ENCODE results near the gene APBB2. TPM values are rescaled to one million over a fixed set of nuclear protein-coding genes. Genes with fewer than 3 reads are reported as not detected.

The APBB2 gene
- total RNA-seq, 1 experiment from 2014 or later: 32.9 TPM

DNA sequence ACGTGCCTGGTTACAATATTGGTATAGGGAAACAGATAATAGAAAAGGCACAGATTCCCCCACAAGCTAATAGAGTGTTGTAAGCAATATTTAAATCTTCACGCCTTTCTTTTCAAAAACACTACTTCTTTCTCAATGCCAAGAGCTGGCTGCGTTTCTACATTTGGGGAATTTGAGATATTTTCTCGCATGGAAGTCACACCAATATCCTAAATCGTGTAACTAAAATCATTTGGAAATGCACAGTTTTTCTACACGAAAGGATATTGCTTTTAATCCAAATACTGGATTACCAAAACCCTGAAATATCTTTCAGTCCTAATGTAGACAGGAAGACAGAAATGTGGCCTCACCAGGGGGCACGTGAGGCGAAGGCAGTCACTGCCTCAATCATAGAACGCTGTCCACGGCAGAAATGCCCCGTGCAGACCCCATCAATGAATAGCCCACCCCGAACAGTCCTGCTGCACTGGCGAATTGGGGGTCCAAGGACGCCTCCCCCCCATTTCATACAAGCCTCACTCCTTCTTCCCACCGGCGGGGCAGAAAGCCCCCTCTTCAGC, 358.0 kb downstream of the APBB2 start:
- no peak for DNase-seq (ENCODE audit: low read depth)

DNA sequence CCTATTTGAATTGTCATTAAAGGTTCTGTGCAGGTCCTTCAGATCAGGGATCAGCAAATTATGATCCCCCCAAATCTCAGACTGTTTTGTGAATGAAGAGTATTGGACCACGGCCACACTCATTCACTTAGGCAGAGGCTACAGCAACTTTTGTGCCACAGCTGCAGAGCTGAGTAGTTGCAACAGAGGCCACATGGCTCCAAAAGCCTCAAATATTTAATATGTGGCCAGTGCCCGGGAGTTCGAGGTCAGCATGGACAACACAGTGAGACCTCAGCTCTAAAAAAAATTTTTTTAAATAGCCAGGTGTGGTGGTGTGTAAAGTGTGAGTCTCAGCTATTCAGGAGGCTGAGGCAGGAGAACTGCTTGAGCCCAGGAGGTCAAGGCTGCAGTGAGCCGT, 363.8 kb downstream of the APBB2 start:
- DNase-seq (ENCODE audit: low read depth): no peak

DNA sequence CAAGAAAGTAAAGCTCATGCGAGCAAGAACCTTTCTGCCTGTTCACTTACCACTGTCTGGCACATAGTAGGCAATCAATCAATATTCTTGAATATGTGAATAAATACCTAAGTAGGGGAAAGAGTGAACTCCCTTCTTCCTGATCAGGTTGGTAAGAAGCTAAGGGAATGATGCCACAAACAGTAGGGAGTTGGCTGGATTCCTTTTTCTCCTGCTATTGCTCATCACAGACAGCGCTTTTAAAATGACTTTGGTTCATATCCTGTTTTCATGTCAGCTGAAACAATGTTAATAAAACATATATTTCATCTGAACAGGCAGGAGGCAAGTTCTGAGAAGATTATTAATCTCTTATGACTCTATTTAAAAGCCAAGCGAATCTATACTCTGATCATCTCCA, 365.4 kb downstream of the APBB2 start:
- DNase-seq (ENCODE audit: low read depth): no peak

DNA sequence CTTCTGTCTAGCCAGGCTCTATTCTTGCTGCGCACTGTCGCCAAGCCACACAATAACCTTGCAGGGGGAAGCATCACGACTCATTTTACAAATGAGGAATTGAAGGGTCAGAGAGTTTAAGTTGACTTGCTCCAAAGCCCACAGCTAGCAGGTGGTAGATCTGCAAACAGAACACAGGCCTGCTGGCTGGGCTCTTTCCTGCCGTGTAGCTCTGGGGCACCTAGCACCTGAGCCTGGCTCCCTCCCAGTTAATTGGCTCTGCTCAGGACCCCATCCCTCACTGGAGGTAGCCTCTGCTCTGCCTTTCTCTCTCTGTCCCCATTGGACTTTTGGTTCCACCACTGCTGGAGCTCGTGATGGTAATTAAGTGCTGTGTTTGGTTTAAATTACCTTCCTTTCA, 366.1 kb downstream of the APBB2 start:
- DNase-seq (ENCODE audit: low read depth): no peak

DNA sequence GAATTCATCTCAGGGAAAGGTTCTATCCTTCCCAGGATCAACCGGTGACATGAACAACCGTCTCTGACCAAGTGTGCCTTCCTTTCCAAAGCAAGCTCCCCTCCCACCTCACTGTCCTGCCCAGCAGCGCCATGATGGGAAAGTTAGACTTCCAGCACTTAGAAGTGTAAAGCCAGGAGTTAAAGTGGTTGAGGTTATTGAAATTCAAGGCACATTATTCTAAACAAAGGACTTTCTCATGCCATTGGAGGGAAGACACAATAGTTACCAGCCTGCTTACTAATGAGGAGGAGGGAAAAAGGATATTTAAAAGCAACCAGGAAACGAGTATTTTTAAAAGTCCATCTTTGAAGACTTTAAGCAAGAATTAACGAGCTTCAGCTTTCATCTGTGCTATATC, 367.8 kb downstream of the APBB2 start:
- no peak for DNase-seq (ENCODE audit: low read depth)

DNA sequence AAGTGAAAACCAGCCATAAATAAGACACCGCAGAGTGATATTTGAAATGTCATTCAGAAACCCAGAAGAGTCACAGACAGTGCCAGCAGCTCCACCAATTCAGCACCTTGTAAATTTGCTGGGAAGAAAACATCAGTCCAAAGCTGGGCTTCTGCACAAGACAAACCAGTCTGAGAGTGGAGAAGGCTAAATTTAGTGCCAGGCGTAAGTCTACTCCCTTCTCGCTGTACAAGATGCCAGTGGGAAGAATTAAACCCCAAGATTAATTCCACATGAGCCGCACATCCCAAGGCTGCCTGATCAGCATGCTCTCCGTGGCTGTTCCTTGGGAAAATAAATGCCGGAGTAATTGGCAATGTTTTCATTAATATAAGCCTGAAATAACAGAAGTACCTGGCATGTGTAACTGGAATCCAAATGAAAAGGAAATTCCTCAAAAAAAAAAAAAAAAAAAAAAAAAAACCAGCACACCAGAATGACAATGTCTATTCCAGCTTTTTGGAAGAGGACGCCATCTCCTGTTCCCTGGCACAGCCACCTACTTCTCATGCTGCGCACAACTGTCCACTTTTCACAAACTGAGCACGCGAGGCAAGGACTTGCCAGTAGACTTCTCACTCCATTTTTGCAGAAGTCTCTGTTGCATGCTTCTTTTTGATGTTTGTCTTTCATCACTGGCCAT, 369.0 kb downstream of the APBB2 start:
- no peak for DNase-seq (ENCODE audit: low read depth)

DNA sequence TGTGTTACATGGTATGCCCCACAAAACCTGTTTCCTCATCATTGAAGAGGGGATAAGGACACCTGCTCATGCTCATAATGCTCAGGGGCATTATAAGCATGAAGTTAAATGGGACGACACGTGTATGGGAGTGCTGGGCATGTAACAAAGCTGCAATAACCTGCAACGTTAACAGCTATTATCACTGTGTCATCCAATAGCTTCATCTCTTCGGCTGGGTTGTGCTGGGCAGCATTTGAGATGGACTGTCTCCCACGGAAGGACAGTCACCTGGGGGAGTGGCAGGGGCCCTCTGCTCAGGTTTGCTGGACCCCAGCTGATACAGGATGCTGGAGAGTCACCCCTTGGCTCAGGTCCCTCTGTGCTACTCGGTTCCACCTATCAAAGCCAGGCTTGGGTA, 370.1 kb downstream of the APBB2 start:
- no peak for DNase-seq (ENCODE audit: low read depth)

DNA sequence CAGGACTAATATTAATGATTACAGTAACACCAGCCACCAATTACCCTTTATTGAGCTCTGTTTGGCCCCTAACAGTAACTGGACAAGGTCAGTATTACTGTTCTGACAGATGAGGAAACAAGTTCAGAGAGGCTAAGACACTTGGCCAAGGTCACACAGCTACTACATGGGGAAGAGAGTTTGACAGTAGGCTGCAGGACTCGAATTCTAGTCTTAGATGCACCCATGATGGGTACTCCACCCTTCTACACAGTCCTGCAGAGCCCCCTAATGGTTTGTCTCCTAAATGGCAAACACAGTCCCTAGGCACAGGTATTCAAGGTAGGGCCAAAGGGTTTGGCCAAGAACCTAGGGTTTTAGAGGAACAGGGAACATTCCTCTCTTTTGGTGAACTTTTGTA, 370.6 kb downstream of the APBB2 start:
- peak; percentile 15 for DNase-seq (ENCODE audit: low read depth)

DNA sequence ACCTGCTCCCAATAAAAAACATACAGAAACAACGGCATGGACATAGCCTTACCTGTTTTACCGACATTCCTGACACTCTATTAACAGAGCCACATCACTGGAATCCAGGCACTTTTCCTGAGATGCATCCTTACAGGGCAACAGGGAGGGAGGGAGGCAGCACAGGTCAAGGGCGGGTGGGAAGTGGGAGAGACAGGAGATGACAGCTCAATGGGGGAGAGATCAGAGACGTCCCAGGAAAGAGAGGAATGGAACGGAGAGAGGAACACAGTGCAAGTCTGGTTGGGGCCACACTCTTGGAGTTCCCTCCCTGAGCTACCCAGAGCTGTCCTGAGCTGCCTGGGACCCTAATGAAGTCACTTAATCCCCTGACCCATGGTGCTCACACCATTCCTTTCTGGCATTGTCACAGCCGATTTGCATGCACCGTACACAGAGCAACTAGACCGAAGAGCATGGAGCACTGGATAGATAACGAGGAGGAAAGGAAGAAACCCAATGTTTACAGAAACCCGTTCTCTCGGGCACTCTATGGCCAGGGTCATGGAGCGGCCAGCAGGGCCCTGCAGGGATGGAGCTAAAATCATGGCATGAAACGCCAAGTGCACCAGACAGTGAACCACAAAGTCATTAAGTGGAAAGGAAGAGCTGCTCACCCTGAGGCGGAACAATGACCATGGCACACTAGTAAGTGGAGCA, 371.5 kb downstream of the APBB2 start:
- DNase-seq (ENCODE audit: low read depth): peak; percentile 18

DNA sequence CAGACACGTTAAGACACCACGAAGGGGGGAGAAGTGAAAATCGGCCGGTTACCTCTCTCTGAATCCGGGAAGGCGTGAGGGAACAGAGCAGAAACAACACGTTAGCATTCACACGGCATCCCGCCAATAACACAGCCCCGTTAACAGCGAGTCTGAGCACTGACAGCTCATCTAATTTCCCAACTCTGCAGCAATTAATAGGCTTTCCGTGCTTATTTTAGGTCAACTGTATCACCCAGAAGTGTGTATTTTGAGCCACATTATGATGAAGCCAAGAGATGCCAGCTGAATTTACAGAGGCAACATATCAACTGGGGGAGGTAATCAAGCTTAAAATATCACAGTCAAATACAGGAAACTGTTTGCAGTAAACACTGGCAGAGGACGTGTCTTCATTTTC, 372.0 kb downstream of the APBB2 start:
- no peak for DNase-seq (ENCODE audit: low read depth)

DNA sequence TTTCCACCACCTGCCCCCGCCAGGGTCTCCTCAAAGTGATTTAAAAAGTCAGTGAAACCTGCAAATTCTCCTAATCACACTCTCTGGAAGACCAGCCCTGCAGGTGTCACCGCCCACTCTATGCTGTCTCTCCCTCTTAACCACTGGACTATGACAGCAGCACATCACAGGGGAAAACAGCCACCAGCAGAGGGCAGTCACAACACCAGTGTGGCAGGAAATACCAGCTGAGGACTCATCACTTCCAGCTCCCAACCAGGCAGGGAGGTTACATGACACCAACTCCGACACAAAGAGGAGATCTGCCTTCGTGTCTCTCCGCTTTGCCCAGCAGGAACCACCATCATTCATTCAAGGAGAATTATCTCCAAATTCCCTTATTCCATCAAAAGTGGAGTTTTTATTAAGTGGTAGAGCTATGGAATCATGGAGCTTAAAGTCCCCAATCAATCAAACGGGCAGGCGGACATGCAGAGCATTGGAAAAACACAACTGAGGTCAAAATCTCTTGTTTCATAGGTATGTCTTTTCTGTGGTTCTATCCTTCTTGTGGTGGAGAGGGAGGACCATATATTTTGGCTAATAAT, 373.3 kb downstream of the APBB2 start:
- peak; percentile 90 for DNase-seq (ENCODE audit: low read depth)

DNA sequence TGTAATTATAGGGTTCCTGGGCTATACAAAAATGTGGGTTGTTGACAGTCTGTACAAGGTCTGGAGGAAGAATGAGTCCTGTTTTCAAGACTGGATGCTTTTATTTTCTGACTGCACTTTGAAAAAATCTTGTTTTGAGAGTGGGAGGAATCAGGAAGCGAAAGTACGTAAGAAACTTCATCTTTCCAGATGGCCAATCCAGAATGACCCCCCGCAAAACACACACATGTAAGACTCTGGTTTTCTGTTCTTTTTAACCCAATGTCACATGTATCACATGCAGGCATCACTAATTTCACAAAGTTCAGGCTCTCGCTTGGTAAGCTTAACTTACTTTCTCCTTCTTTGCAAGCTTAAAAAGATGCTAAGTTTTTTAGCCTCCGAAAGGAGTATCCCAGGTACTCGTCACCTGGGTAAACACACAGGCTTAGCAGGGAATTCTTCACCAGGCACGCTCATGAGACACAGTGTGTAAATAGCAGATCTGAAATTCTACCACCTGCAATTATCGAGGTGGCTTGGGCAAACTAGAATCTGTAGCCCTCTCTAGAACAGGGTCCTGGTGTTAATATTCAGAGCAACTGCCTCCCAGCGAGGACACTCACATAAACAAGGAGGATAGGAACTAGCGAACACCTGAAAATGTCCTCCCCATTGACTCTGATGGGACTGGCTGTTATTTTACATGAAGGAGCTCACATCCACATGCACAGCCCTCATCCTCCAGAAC, 373.9 kb downstream of the APBB2 start:
- no peak for DNase-seq (ENCODE audit: low read depth)

DNA sequence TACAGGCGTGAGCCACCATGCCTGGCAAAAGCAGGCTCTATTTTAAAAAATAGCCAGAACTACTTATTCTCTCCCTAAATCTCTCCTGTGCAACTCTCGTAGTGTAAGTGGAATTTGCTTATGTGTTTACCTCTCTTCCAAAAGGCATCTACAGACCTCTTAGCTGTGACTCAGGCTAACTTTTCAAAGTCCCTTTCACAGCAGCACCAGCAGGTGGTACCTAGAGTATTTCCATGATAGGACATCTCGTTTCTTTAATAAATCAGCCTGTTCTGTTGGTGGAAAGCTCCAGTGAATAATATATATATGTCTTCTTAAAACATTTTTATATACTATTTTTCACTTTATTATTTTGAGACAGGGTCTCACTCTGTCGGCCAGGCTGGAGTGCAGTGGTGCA, 375.6 kb downstream of the APBB2 start:
- DNase-seq (ENCODE audit: low read depth): no peak

DNA sequence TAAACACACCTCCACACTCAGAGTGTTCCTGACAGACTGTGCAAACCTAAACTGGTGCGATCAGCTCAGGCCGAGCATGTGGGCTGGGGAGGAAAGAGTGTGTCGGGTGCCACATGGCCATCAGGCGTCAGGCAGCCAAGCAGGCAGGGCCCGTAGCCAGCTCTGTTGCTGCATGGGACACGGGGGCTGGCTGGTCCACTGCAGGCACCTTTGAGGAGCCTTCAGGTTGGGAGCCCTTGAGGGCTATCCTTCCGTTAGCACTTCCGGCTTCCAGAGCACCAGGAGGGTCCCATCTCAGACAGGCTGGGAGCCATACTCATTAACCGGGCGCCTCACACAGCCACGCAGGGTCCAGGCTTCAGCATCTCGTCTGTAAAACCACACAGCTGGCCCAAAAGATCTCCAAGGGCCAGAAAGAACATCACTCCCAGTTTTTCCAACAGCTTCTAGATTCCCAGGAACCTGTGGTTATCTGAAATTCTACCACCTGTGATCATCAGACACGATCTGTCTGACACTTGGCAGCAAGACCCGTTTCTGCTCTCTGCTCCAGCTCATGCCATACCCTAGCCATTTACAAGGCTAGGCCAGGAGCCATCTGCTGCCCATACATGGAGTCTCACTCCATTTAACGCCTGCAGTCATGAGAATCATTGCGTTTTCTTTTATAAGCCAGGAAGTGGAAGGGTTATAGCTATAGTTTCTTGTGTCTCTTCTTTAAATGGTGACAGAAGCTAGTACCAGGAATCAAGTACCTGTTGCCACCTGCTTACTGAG, 377.1 kb downstream of the APBB2 start:
- DNase-seq (ENCODE audit: low read depth): no peak

DNA sequence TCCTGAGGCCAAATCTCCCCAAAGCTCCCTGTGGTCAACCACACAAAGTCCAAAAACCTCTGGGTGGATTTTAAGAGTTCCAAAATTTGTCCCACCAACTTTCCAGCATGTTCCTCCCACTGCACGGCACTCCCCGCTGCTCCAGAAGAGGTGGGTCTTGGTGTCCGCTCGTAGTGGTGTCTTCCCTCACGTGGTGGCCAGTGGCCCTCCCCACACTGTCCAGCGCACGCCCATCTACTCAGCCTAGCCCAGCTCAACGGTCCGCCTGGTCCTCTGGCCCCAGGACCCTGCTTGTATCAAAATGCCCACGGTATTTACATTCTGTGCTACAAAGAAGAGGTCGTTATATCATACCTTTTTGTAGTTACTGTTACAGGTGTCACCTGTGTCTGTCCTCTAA, 381.1 kb downstream of the APBB2 start:
- DNase-seq (ENCODE audit: low read depth): no peak

DNA sequence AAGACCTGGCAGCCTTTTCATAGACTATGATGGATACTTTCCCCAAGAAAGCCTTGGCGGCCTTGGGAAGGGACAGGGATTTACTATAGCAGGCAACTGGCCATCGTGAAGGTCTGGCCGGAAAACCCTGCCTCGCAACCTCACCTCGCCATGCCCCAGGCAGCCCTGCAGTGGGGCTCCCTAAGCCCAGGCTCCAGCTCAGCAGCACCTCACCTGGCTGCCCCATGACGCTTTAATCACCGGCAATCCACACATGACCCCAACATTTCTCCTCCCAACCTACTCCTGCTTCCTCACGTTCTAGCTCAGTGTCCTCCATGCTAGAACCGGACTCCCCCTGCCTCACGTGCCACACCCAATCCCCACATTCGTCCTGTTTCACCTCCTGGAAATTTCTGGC, 382.2 kb downstream of the APBB2 start:
- DNase-seq (ENCODE audit: low read depth): no peak

DNA sequence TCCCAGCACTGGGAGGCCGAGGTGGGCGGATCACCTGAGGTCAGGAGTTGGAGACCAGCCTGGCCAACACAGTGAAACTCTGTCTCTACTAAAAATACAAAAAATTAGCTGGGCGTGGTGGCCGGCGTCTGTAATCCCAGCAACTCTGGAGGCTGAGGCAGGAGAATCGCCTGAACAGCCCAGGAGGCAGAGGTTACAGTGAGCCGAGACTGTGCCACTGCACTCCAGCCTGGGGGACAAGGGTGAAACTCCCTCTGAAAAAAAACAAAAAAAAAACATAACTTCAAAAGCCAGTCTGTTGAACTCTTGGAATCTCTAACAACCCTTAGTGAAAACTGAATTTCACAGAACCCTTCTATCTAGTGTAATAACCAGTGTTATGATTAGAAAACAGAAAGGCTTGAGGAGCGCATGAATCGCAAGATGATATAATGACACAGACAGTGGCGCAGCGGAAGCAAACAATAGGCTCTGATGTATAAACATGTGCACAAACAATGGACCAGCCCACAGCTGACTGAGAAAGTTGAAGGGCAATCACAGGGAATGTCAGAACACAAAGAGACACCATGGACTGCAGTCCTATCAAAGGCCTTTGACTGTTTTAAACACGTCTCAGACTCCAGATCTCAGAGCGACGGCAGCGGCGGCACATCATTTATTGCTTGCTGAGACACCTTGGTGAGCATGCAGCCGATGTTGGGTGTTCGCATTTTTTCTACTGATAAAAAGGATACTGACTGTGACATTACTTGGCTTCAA, 383.0 kb downstream of the APBB2 start:
- DNase-seq (ENCODE audit: low read depth): no peak

DNA sequence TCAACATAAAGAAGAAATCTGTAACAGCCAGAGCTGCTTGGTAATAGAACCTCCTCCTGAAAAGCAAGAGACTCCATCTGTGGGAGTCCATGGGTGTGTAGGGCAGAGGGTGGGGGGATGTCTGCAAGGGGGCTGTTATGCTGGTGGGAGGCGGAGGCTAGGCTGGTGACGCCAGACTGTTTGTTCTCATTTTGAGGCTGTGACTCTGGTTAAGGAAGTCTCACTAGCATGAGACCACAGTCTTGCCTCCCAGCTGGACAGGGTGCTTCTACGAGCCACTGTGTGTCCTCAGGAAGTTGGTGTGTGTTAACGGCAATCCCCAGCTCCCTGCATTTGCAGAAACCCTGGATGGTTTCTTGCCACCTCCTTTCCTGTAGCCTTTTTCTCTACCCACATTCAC, 384.8 kb downstream of the APBB2 start:
- no peak for DNase-seq (ENCODE audit: low read depth)

DNA sequence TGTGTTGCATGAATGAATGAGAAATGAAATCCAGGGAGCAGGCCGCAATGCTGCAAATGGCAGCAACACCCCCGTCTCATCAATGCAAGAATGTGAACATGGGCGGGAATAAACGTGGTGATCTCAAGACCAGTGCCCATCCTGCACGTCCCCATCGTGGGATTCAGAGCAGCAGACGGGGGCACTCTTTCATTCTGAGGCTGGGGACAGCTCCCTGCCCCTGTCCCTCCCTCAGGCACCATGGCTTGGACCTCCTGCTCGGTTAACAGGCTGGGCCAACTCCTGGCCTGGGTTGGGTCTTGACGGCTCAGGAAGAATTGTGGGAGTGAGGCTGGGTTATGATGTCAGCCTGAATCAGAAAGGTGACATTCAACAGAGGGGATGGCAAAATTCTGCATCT, 385.7 kb downstream of the APBB2 start:
- no peak for DNase-seq (ENCODE audit: low read depth)

DNA sequence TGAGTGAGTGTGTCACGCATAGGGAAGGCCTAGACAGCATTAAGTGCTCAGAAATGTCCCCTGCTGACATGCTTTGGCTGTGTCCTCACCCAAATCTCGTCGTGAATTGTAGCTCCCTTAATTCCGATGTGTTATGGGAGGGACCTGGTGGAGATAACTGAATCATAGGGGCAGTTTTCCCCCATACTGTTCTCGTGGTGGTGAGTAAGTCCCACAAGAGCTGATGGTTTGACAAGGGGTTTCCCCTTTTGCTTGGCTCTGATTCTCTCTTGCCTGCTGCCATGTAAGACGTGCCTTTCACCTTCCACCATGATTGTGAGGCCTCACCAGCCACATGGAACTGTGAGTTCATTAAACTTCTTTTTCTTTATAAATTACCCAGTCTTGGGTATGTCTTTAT, 386.6 kb downstream of the APBB2 start:
- DNase-seq (ENCODE audit: low read depth): no peak

DNA sequence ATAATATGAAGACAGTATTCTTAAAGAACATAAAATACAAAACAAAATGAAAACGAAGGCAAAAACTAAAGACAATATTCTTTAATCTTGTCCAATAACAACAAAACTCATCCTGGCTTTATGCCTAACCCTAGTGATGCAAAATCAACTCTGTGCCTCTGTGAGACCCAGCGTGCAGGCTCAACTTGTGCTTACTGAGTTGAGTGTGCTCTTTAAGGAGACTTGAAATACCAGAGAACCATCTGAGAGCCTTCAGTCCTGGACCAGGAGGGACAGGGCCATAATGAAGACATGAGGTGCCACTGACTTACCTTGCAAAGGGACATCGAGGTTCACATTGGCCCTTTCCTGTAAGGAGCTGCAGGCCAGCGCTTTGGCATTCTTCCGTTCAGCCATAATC, 387.5 kb downstream of the APBB2 start:
- DNase-seq (ENCODE audit: low read depth): no peak
